ENCODE measurements around the gene CD44.

DNA sequence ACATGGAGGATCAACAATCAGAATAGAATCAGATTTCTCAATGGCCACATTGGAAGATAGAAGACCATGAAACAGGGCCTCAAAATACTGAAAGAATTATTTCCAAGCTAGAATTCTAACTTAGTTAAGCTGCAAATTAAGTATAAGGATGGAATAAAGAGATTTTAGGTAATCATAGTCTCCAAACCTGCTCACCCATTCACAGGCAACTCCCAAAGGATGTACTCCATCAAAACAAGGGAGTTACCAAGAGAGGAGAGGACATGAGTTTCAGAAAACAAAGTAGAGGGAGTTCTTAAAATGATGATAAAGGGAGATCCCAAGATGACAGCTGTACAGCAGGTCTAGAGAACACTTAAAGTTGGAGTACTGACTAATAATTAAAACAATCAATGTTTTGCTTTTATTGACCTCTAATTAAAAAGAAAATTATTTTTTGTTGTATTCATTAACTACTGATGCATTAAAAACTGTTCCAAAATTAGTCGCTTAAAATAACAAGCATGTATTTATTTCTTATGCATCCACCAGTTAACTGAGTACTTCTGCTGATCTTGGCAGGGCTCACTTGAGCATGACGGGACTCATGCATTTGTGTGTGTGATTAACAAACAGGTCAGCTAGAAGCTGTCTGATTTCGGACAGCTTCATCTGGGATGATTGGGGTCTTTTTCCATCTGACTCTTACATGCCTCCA lies 95.6 kb downstream of the CD44 start:
- no peak for TF ChIP-seq CTCF (IDR thresholded peaks at IDR 0.05 in 4 of 5, conservative IDR thresholded peaks at IDR 0.05 in 1 of 5)
- TF ChIP-seq POLR2A (IDR thresholded peaks at IDR 0.05): no peak

Measured in gastrocnemius medialis (tissue), 4 donors.